Osteoblast (primary cell): Measurements from ENCODE around the gene RUNX2. TPM values are rescaled to one million over a fixed set of nuclear protein-coding genes. Genes with fewer than 3 reads are reported as not detected.

Source experiments
- DNase-seq: peaks from one replicate; pipeline ENCODE4 v3.0.0; 2011; ENCODE audit warnings: low spot score, mixed read lengths; ENCODE audit not compliant: insufficient read length; ENCODE audit errors: missing footprints
- H2AFZ ChIP-seq: 2 replicates; pipeline ENCODE4 v1.6.0; 2011; ENCODE audit warnings: mild to moderate bottlenecking, low read length
- H3K27ac ChIP-seq: 2 replicates; pipeline ENCODE4 v1.5.1; 2011; ENCODE audit warnings: mild to moderate bottlenecking, low read depth, low read length, moderate library complexity
- H3K27me3 ChIP-seq: 2 replicates; pipeline ENCODE4 v1.6.0; 2012; ENCODE audit warnings: mild to moderate bottlenecking, control low read depth, inconsistent platforms, low read length, moderate library complexity; ENCODE audit not compliant: insufficient read depth
- H3K36me3 ChIP-seq: 2 replicates; pipeline ENCODE4 v1.5.1; 2011; ENCODE audit warnings: mild to moderate bottlenecking, low read length, control low read depth, moderate library complexity; ENCODE audit not compliant: insufficient read depth
- H3K4me1 ChIP-seq: 2 replicates; pipeline ENCODE4 v1.5.1; 2011; ENCODE audit warnings: mild to moderate bottlenecking, low read length, control low read depth, moderate library complexity; ENCODE audit not compliant: insufficient read depth
- H3K4me2 ChIP-seq: 2 replicates; pipeline ENCODE4 v1.6.0; 2011; ENCODE audit warnings: mild to moderate bottlenecking, low read length; ENCODE audit not compliant: insufficient read depth
- H3K4me3 ChIP-seq: fragments of 200-600 bp; sonication (generic); 3 replicates; pipeline ENCODE4 v1.5.1; 2012; ENCODE audit warnings: mild to moderate bottlenecking, low read length, inconsistent platforms; ENCODE audit not compliant: insufficient read depth
- H3K79me2 ChIP-seq: 2 replicates; pipeline ENCODE4 v1.6.0; 2012; ENCODE audit warnings: mild to moderate bottlenecking, low read length, control low read depth, inconsistent platforms; ENCODE audit not compliant: insufficient read depth
- H3K9me3 ChIP-seq: 2 replicates; pipeline ENCODE4 v1.5.1; 2011; ENCODE audit warnings: low read depth, low read length, control low read depth
- H4K20me1 ChIP-seq: 2 replicates; pipeline ENCODE4 v1.6.0; 2012; ENCODE audit warnings: mild to moderate bottlenecking, low read length, control low read depth; ENCODE audit not compliant: insufficient read depth
- CTCF ChIP-seq: IDR thresholded peaks from 2 replicates; pipeline ENCODE4 v1.5.1; 2011; ENCODE audit warnings: mild to moderate bottlenecking, low read depth, low read length, moderate library complexity; ENCODE audit errors: extremely low read depth
- total RNA-seq: library from RNA; depleted of rRNA; stranded (reverse); fragments of >200 nt; gene quantifications from 2 replicates; pipeline ENCODE4 v1.2.3, GENCODE V29; 2012

The RUNX2 gene
- total RNA-seq, 1 donor = 30.0 TPM

- no peak overlapping the region for H3K4me2 ChIP-seq
- TF ChIP-seq CTCF = no peak
Observed at GRCh38 chr6:45616209-45616608, 288.1 kb downstream of the RUNX2 start.

GRCh38 chr6:45617441-45617840, 289.3 kb downstream of the RUNX2 start:
- peak; percentile 18 for DNase-seq
- peak; percentile 67 for TF ChIP-seq CTCF
- H3K36me3 ChIP-seq = no peaks in the 10 kb centered on the region
- H3K27ac ChIP-seq = peak overlapping the region; percentile 52
- H4K20me1 ChIP-seq = no peaks in the 10 kb centered on the region
- H3K4me3 ChIP-seq = no peak overlapping the region
- H2AFZ ChIP-seq = peak overlapping the region; percentile 9
- H3K27me3 ChIP-seq = no peaks in the 10 kb centered on the region
- H3K9me3 ChIP-seq = no peaks in the 10 kb centered on the region
- peaks cover 40% of the 10 kb centered on the region for H3K4me1 ChIP-seq
- H3K79me2 ChIP-seq = no peaks in the 10 kb centered on the region
- H3K4me2 ChIP-seq = peak overlapping the region; percentile 7

More at GRCh38 chr6:45616209-45616608, 288.1 kb downstream of the RUNX2 start:
- no peak overlapping the region for H3K27ac ChIP-seq
- no peak overlapping the region for H3K4me3 ChIP-seq
- no peaks in the 10 kb centered on the region for H3K79me2 ChIP-seq
- no peaks in the 10 kb centered on the region for H3K27me3 ChIP-seq
- no peaks in the 10 kb centered on the region for H3K9me3 ChIP-seq
- peaks cover 40% of the 10 kb centered on the region for H3K4me1 ChIP-seq
- no peak overlapping the region for H2AFZ ChIP-seq
- no peak for DNase-seq
- H3K36me3 ChIP-seq = no peaks in the 10 kb centered on the region
- H4K20me1 ChIP-seq = no peaks in the 10 kb centered on the region

GRCh38 chr6:45618259-45618658, 290.1 kb downstream of the RUNX2 start:
- peak; percentile 32 for DNase-seq
- H3K27ac ChIP-seq = peak overlapping the region; percentile 52
- peaks cover 39% of the 10 kb centered on the region for H3K4me1 ChIP-seq
- TF ChIP-seq CTCF = no peak
- no peaks in the 10 kb centered on the region for H3K9me3 ChIP-seq
- no peaks in the 10 kb centered on the region for H3K79me2 ChIP-seq
- no peaks in the 10 kb centered on the region for H4K20me1 ChIP-seq
- no peak overlapping the region for H2AFZ ChIP-seq
- H3K4me3 ChIP-seq = no peak overlapping the region
- no peaks in the 10 kb centered on the region for H3K27me3 ChIP-seq
- H3K4me2 ChIP-seq = no peak overlapping the region
- H3K36me3 ChIP-seq = no peaks in the 10 kb centered on the region

GRCh38 chr6:45619211-45619760, 291.2 kb downstream of the RUNX2 start:
- Histone ChIP-seq H3K36me3 (no peaks in the 10 kb centered on the region), H4K20me1 (no peaks in the 10 kb centered on the region), H3K4me3 (no peak overlapping the region), H2AFZ (no peak overlapping the region), H3K79me2 (no peaks in the 10 kb centered on the region), H3K4me2 (peak overlapping the region; percentile 1), H3K4me1 (peaks cover 30% of the 10 kb centered on the region), H3K9me3 (no peaks in the 10 kb centered on the region), H3K27me3 (no peaks in the 10 kb centered on the region), H3K27ac (peak overlapping the region; percentile 56)
- TF ChIP-seq CTCF = no peak
- DNase-seq = no peak
